Natural killer cell (primary cell): ENCODE results near the gene ZBTB21. TPM values are rescaled to one million over a fixed set of nuclear protein-coding genes. Genes with fewer than 3 reads are reported as not detected.
"Not testable (repeated sequence)": the region's sequence is repeated elsewhere in the genome, so short reads cannot be mapped to it uniquely, and the experiment has no call there.

ENCODE experiments used
- ATAC-seq, 3 donors: fragments of 150-1000 bp in 2 of 3; fragments of 200-7000 bp in 1 of 3; cut with Tn5 transposase; 1 replicate in 1 of 3; 2 replicates in 2 of 3; pipeline ENCODE4 v1.10.0; 2021; ENCODE audit warnings: mild to moderate bottlenecking in 2 of 3, moderate library complexity in 2 of 3
- DNase-seq, 2 donors: peaks; one replicate each; pipeline versions ENCODE4 v3.0.0 to v3.0.0-alpha.2; 2013 to 2021; ENCODE audit warnings: mixed read lengths in 1 of 2
- H3K27ac ChIP-seq: one replicate; pipeline ENCODE4 v1.5.1; 2013; ENCODE audit warnings: mild to moderate bottlenecking, low read length
- H3K27me3 ChIP-seq: one replicate; pipeline ENCODE4 v1.6.1; 2013; ENCODE audit warnings: low read length; ENCODE audit not compliant: control insufficient read depth, insufficient read depth
- H3K36me3 ChIP-seq: one replicate; pipeline ENCODE4 v1.6.1; 2013; ENCODE audit warnings: low read length; ENCODE audit not compliant: control insufficient read depth, insufficient read depth
- H3K4me1 ChIP-seq: one replicate; pipeline ENCODE4 v1.6.1; 2013; ENCODE audit warnings: low read length; ENCODE audit not compliant: control insufficient read depth, insufficient read depth
- H3K4me3 ChIP-seq: one replicate; pipeline ENCODE4 v1.5.1; 2013; ENCODE audit warnings: low read length
- H3K9me3 ChIP-seq: one replicate; pipeline ENCODE4 v1.6.1; 2013; ENCODE audit warnings: low read length; ENCODE audit not compliant: control insufficient read depth, insufficient read depth
- H3K27ac Mint-ChIP-seq, 2 donors: one replicate each; pipeline ENCODE4 v1.8.0; 2022; ENCODE audit warnings: mild to moderate bottlenecking in 2 of 2, mixed read lengths in 2 of 2, moderate library complexity in 1 of 2
- H3K27me3 Mint-ChIP-seq, 2 donors: one replicate each; pipeline ENCODE4 v1.8.0; 2022; ENCODE audit warnings: low read depth in 2 of 2, mixed read lengths in 2 of 2
- H3K36me3 Mint-ChIP-seq: one replicate; pipeline ENCODE4 v1.8.0; 2022; ENCODE audit warnings: mixed read lengths
- H3K4me1 Mint-ChIP-seq, 2 donors: one replicate each; pipeline ENCODE4 v1.8.0; 2022; ENCODE audit warnings: mixed read lengths in 2 of 2
- H3K4me3 Mint-ChIP-seq: one replicate; pipeline ENCODE4 v1.8.0; 2022; ENCODE audit warnings: mild to moderate bottlenecking, moderate library complexity, mixed read lengths
- H3K9me3 Mint-ChIP-seq, 2 donors: one replicate each; pipeline ENCODE4 v1.8.0; 2022; ENCODE audit warnings: mixed read lengths in 2 of 2
- CTCF ChIP-seq: fragments of 200-600 bp; IDR thresholded peaks from one replicate; pipeline ENCODE4 v1.8.0; 2022; ENCODE audit warnings: antibody characterized with exemption
- WGBS: methylation state at CpG from one replicate; pipeline ENCODE4 v1.1.7; 2013; ENCODE audit warnings: missing lambda C conversion rate; ENCODE audit not compliant: insufficient coverage; 5-methylcytosine and 5-hydroxymethylcytosine counted together
- intact Hi-C: fragments of 100-400 bp; cut with micrococcal nuclease; formaldehyde crosslinking; loops from one replicate; pipeline ENCODE4 v1.14.2; 2022
- total RNA-seq, 4 donors: library from RNA; stranded (reverse); fragments of 120-200 nt in 1 of 4; gene quantifications; one replicate each; pipeline versions ENCODE4 v1.2.3 to v1.2.4, GENCODE V29; 2013 to 2022

Gene ZBTB21
- total RNA-seq, 3 donors from 2014 or later (not counting 1 experiment from before 2014, with no cell fraction given): 78.2 to 113 (median 100) TPM

- peaks cover 0 to 9% of the 10 kb centered on the region in 2 donors for H3K4me1 Mint-ChIP-seq
- Histone ChIP-seq H3K9me3 (no peaks in the 10 kb centered on the region), H3K36me3 (no peaks in the 10 kb centered on the region), H3K27me3 (peaks cover 8% of the 10 kb centered on the region), H3K27ac (no peak overlapping the region), H3K4me1 (peaks cover 18% of the 10 kb centered on the region), H3K4me3 (no peak overlapping the region)
- H3K27ac Mint-ChIP-seq: no peak overlapping the region
- 94% methylated on average over 13 of the region's 14 CpGs for WGBS
- intact Hi-C loops: no loop called here
- no peak overlapping the region for H3K4me3 Mint-ChIP-seq
- DNase-seq (no peak), ATAC-seq (no peak)
- no peaks in the 10 kb centered on the region for H3K36me3 Mint-ChIP-seq
- H3K9me3 Mint-ChIP-seq: no peaks in the 10 kb centered on the region
- peaks cover 0 to 15% of the 10 kb centered on the region in 2 donors for H3K27me3 Mint-ChIP-seq
- TF ChIP-seq CTCF: no peak
These were observed 59.2 kb downstream of the ZBTB21 start for GRCh38 chr21:41950941-41951351.

- H3K4me1 Mint-ChIP-seq, H3K27ac Mint-ChIP-seq, intact Hi-C loops, H3K9me3 Mint-ChIP-seq, H3K4me3 Mint-ChIP-seq, H3K4me3 ChIP-seq, H3K36me3 Mint-ChIP-seq, ATAC-seq, H3K9me3 ChIP-seq, DNase-seq, H3K27me3 Mint-ChIP-seq, H3K36me3 ChIP-seq, H3K27ac ChIP-seq, H3K27me3 ChIP-seq: not testable (repeated sequence)
- 100% methylated on average over 3 of the region's 3 CpGs for WGBS
- peaks cover 17% of the 10 kb centered on the region for H3K4me1 ChIP-seq
These were observed 60.5 kb downstream of the ZBTB21 start for GRCh38 chr21:41949631-41950030.

- WGBS: 88% methylated on average over 11 of the region's 11 CpGs
- TF ChIP-seq CTCF: no peak
- no peak overlapping the region for H3K4me3 Mint-ChIP-seq
- no peaks in the 10 kb centered on the region for H3K9me3 Mint-ChIP-seq
- H3K36me3 Mint-ChIP-seq: no peaks in the 10 kb centered on the region
- no peak for DNase-seq
- Histone ChIP-seq H3K27me3 (peaks cover 2% of the 10 kb centered on the region), H3K27ac (no peak overlapping the region), H3K4me1 (peaks cover 11% of the 10 kb centered on the region), H3K9me3 (no peaks in the 10 kb centered on the region), H3K4me3 (no peak overlapping the region), H3K36me3 (no peaks in the 10 kb centered on the region)
- no peak for ATAC-seq
- intact Hi-C loops: no loop called here
- H3K4me1 Mint-ChIP-seq: no peaks in the 10 kb centered on the region
- H3K27ac Mint-ChIP-seq: no peak overlapping the region
- peaks cover 0 to 6% of the 10 kb centered on the region in 2 donors for H3K27me3 Mint-ChIP-seq
These were observed 61.3 kb downstream of the ZBTB21 start for GRCh38 chr21:41948901-41949300.

GRCh38 chr21:41948078-41948895, 61.9 kb downstream of the ZBTB21 start:
- DNase-seq (no peak), ATAC-seq (no peak)
- Histone ChIP-seq H3K27me3 (peaks cover 2% of the 10 kb centered on the region), H3K36me3 (no peaks in the 10 kb centered on the region), H3K4me1 (peaks cover 11% of the 10 kb centered on the region), H3K4me3 (no peak overlapping the region), H3K9me3 (no peaks in the 10 kb centered on the region), H3K27ac (no peak overlapping the region)
- H3K4me3 Mint-ChIP-seq: no peak overlapping the region
- intact Hi-C loops: no loop called here
- H3K27me3 Mint-ChIP-seq: peaks cover 0 to 6% of the 10 kb centered on the region in 2 donors
- H3K4me1 Mint-ChIP-seq: no peaks in the 10 kb centered on the region
- no peak overlapping the region for H3K27ac Mint-ChIP-seq
- WGBS: 81% methylated on average over 9 of the region's 9 CpGs
- TF ChIP-seq CTCF: no peak
- no peaks in the 10 kb centered on the region for H3K36me3 Mint-ChIP-seq
- H3K9me3 Mint-ChIP-seq: no peaks in the 10 kb centered on the region
